PC-3 (cell line): ENCODE measurements around the gene SULT1A1. TPM values are rescaled to one million over a fixed set of nuclear protein-coding genes. Genes with fewer than 3 reads are reported as not detected.
"Not testable (repeated sequence)": the region's sequence is repeated elsewhere in the genome, so short reads cannot be mapped to it uniquely, and the experiment has no call there.

Source experiments
- ATAC-seq: fragments of 200-7000 bp; cut with Tn5 transposase; 2 replicates; pipeline ENCODE4 v1.9.1; 2020; ENCODE audit warnings: mild to moderate bottlenecking, moderate library complexity
- BruUV-seq: library from RNA; stranded (reverse); fragments of 400-500 nt; replicated peaks from 2 replicates; lab custom pipeline; 2021; lab: Mats Ljungman, UMichigan
- CTCF ChIA-PET: fragments of 300-600 bp; sonication (Branson Sonifier 250); formaldehyde crosslinking; loops from one replicate; lab custom pipeline; 2022; ENCODE audit warnings: antibody characterized with exemption; lab: Charles Lee
- POLR2A ChIA-PET: fragments of 300-600 bp; sonication (Branson Sonifier 250); formaldehyde crosslinking; loops from one replicate; lab custom pipeline; 2022; ENCODE audit warnings: antibody characterized with exemption; ENCODE audit not compliant: unreplicated experiment; lab: Charles Lee
- DNase-seq: peaks from one replicate; pipeline ENCODE4 v3.0.0-alpha.2; 2015
- H2AFZ ChIP-seq: fragments of 300-600 bp; sonication (generic); 2 replicates; pipeline ENCODE4 v1.6.0; 2016; ENCODE audit warnings: antibody characterized with exemption, low read length
- H3F3A ChIP-seq: fragments of 300-600 bp; sonication (generic); one replicate; pipeline ENCODE4 v1.6.0; 2017; ENCODE audit warnings: antibody characterized with exemption, low read length, control low read depth, mild to moderate bottlenecking; ENCODE audit not compliant: unreplicated experiment
- H3K27ac ChIP-seq: fragments of 300-600 bp; sonication (generic); 2 replicates; pipeline ENCODE4 v1.5.1; 2016; ENCODE audit warnings: mild to moderate bottlenecking, low read length
- H3K27me3 ChIP-seq: fragments of 300-600 bp; sonication (generic); 2 replicates; pipeline ENCODE4 v1.6.1; 2016; ENCODE audit warnings: low read length, mixed read lengths
- H3K36me3 ChIP-seq: fragments of 300-600 bp; sonication (generic); 2 replicates; pipeline ENCODE4 v1.6.1; 2016; ENCODE audit warnings: low read depth, mixed run types, low read length, mixed read lengths
- H3K4me1 ChIP-seq: fragments of 300-600 bp; sonication (generic); 2 replicates; pipeline ENCODE4 v1.5.1; 2016; ENCODE audit warnings: low read length; ENCODE audit not compliant: insufficient read depth
- H3K4me2 ChIP-seq: fragments of 300-600 bp; sonication (generic); 2 replicates; pipeline ENCODE4 v1.6.0; 2016; ENCODE audit warnings: low read length
- H3K4me3 ChIP-seq: fragments of 300-600 bp; sonication (generic); 2 replicates; pipeline ENCODE4 v1.5.1; 2016; ENCODE audit warnings: mild to moderate bottlenecking, low read length, mixed read lengths
- H3K79me2 ChIP-seq: fragments of 300-600 bp; sonication (generic); 2 replicates; pipeline ENCODE4 v1.6.1; 2017; ENCODE audit warnings: low read length, mixed read lengths
- H3K9ac ChIP-seq: fragments of 300-600 bp; sonication (generic); 2 replicates; pipeline ENCODE4 v1.6.0; 2016; ENCODE audit warnings: mild to moderate bottlenecking, low read length
- H3K9me2 ChIP-seq: fragments of 300-600 bp; sonication (generic); replicated peaks from 2 replicates; pipeline ENCODE4 v1.6.1; 2016; ENCODE audit warnings: mixed run types, low read length, mixed read lengths
- H3K9me3 ChIP-seq: fragments of 300-600 bp; sonication (generic); 2 replicates; pipeline ENCODE4 v1.6.1; 2016; ENCODE audit warnings: low read length, mixed read lengths
- H4K20me1 ChIP-seq: fragments of 300-600 bp; sonication (generic); 2 replicates; pipeline ENCODE4 v1.6.1; 2016; ENCODE audit warnings: low read length, mixed read lengths
- EZH2 ChIP-seq: fragments of 300-600 bp; sonication (generic); IDR thresholded peaks from one replicate; pipeline ENCODE4 v1.6.1; 2017; ENCODE audit warnings: antibody characterized with exemption, mild to moderate bottlenecking, low read length; ENCODE audit not compliant: unreplicated experiment
- EZH2phosphoT487 ChIP-seq: fragments of 300-600 bp; sonication (generic); IDR thresholded peaks from 2 replicates; pipeline ENCODE4 v1.6.1; 2018; ENCODE audit warnings: mild to moderate bottlenecking, antibody characterized with exemption, low read length, borderline replicate concordance
- intact Hi-C: fragments of 100-400 bp; cut with micrococcal nuclease; formaldehyde crosslinking; loops from 2 replicates; pipeline ENCODE4 v1.9.0; 2023
- total RNA-seq: library from RNA; depleted of rRNA; stranded (reverse); fragments of >200 nt; gene quantifications from 2 replicates; pipeline ENCODE4 v1.2.3, GENCODE V29; 2014
- TF ChIP-seq, protein P1 (sequence below): fragments of 300-600 bp; sonication (generic); conservative IDR thresholded peaks from 2 replicates; pipeline ENCODE4 v1.5.1; 2017; ENCODE audit warnings: antibody characterized with exemption, low read depth, mild to moderate bottlenecking, low read length

SULT1A1 gene
- total RNA-seq, 1 experiment from 2014 or later = 2.9 TPM

DNA sequence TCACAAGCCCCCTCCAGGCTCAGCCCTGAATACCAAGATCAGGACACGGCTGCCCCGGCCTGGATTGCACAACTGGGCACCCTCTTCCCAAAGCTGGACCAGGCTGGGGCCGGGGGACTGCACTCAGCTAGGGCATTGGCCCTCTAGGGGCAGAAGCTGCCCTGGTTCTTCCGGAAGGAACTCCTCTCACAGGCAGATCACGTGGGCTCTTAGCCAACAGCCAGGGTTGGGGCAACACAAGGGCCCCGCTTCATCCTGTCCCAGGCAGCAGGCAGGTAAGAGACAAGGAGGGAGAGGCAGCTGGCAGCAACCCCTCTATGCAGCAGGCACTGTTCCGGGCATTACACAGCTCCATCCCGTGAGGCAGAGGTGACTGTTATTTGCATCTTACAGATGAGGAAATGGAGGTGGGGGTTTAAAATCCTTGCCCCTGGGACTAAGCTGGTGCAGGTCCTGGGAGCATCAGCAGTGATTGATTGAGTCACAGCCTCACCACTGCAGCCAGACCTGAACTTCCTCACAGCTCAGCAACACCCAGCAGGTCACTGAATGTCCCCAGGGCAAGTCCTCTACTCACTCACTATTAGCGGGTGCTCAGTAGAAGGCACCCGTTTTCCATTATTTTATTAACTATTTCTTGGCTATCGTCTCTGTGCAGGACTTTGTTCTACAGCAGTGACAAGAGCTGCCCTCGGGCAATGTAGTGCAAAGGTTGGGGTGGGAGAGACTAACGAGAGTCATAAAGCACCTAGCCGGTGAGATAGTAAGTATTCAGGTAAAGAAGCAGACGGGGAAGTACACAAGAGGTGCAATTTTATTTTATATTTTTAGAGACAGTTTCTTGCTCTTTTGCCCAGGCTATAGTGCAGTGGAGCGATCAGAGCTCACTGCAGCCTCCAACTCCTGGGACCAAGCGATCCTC is 2.8 kb upstream of the SULT1A1 start:
- peak; percentile 71 for ATAC-seq
- H2AFZ ChIP-seq, BruUV-seq: not testable (repeated sequence)

DNA sequence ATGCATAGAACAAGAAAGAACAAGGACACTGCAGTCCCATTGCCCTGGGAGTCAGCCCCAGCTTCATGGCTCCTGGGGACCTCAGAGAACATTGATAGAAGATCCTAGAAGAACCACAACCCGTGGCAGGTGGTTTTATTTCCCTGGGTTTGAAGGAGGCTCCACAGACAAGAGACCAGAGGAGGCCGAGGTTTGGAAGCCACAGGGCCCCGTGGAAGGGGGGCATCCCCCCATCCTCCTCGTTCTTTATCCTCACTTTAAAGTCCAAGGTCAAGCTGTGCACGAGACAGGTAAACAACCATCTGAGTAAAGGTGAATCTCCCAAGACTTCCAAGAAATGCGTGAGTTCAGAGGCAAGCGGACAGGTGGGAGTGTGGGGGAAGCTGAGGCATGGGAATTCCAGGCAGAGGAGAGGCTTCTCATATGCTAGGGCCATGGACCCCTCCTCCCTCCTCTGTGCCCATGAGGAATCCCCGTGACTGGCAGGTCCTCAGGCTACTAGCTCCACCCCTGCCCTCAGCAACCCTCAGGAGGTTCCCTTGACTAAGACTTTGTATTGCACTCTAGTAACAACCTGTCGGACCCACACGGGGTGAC is 849 bp upstream of the SULT1A1 start:
- H3K27ac ChIP-seq = no peak overlapping the region
- no peak for DNase-seq
- no peak overlapping the region for H3K4me3 ChIP-seq
- H4K20me1 ChIP-seq = no peaks in the 10 kb centered on the region
- no TSS peak for BruUV-seq
- no peak overlapping the region for H2AFZ ChIP-seq
- H3K9me3 ChIP-seq = no peaks in the 10 kb centered on the region
- H3K79me2 ChIP-seq = no peaks in the 10 kb centered on the region
- ATAC-seq = no peak
- intact Hi-C loops = no loop called here
- H3F3A ChIP-seq = no peaks in the 10 kb centered on the region
- H3K9me2 ChIP-seq = no peaks in the 10 kb centered on the region
- H3K27me3 ChIP-seq = no peaks in the 10 kb centered on the region
- no peak overlapping the region for H3K9ac ChIP-seq
- H3K4me2 ChIP-seq = no peak overlapping the region
- POLR2A ChIA-PET = no interaction called here
- CTCF ChIA-PET = no interaction called here
- H3K4me1 ChIP-seq = no peaks in the 10 kb centered on the region
- TF ChIP-seq, protein P1, sequence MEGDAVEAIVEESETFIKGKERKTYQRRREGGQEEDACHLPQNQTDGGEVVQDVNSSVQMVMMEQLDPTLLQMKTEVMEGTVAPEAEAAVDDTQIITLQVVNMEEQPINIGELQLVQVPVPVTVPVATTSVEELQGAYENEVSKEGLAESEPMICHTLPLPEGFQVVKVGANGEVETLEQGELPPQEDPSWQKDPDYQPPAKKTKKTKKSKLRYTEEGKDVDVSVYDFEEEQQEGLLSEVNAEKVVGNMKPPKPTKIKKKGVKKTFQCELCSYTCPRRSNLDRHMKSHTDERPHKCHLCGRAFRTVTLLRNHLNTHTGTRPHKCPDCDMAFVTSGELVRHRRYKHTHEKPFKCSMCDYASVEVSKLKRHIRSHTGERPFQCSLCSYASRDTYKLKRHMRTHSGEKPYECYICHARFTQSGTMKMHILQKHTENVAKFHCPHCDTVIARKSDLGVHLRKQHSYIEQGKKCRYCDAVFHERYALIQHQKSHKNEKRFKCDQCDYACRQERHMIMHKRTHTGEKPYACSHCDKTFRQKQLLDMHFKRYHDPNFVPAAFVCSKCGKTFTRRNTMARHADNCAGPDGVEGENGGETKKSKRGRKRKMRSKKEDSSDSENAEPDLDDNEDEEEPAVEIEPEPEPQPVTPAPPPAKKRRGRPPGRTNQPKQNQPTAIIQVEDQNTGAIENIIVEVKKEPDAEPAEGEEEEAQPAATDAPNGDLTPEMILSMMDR = no peak
- TF ChIP-seq EZH2phosphoT487 = no peak
- no peak for TF ChIP-seq EZH2
- H3K36me3 ChIP-seq = no peaks in the 10 kb centered on the region

More for the DNA sequence above, 2.8 kb upstream of the SULT1A1 start:
- H4K20me1 ChIP-seq, intact Hi-C loops, H3K9me3 ChIP-seq, POLR2A ChIA-PET, H3K4me2 ChIP-seq, H3K4me1 ChIP-seq, H3K4me3 ChIP-seq, H3K9ac ChIP-seq, H3K27ac ChIP-seq, DNase-seq, H3K79me2 ChIP-seq, H3K9me2 ChIP-seq, CTCF ChIA-PET, H3K27me3 ChIP-seq, H3F3A ChIP-seq, H3K36me3 ChIP-seq: not testable (repeated sequence)

DNA sequence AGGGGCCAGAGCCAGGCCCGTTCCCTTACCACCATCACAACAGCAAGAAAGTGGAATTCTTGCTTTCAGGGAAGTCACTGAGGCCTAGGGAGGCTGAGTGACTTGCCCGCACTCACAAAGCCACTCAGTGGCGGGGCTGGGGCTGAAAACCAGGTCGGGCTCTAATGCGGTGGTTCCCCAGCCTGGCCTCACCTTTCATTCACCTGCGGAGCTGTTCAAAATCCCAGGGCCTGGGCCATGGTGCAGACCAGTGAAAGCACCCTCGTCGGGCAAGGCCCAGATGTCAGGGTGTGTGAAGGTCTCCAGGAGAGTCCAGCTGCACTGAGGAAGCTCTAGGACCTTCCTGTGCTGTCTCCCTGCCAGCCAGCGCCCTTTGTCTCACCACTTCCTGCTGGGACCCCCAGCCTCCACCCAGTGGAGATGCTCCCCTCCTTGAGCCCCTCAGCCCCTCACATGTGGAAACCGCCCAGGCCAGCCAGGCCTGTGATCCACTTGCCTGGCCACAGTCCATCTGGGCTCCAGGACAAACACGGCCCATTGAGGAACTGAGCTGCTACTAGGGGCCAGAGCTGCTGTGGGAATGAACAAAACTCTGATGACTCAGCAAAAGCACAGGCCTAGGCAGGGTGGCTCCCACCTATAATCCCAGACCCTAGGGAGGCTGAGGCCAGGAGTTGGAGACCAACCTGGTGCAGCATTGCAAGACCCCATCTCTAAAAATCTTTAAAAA is 812 bp downstream of the SULT1A1 start:
- BruUV-seq, H3K27me3 ChIP-seq, POLR2A ChIA-PET, H3K4me1 ChIP-seq, H3K9ac ChIP-seq, intact Hi-C loops, H3K9me2 ChIP-seq, H3K79me2 ChIP-seq, H4K20me1 ChIP-seq, H3K4me2 ChIP-seq, CTCF ChIA-PET, ATAC-seq, DNase-seq, H3K36me3 ChIP-seq, H2AFZ ChIP-seq, H3K9me3 ChIP-seq, H3F3A ChIP-seq, H3K4me3 ChIP-seq, H3K27ac ChIP-seq: not testable (repeated sequence)

DNA sequence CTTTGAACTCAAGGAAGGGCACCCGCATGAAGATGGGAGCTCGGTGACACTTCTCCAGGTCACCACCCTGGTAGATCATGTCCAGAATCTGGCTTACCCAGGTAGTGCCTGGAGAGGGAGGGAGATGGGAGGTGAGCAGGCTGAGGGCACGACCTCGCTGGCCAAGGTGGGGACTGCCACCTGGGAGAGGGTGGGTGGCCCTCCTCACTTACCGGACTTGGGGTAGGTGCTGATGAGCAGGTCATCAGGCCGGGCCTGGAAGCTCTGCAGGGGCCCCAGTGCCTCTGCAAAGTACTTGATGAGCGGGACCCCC is 1.4 kb downstream of the SULT1A1 start:
- intact Hi-C loops = not testable (repeated sequence)

DNA sequence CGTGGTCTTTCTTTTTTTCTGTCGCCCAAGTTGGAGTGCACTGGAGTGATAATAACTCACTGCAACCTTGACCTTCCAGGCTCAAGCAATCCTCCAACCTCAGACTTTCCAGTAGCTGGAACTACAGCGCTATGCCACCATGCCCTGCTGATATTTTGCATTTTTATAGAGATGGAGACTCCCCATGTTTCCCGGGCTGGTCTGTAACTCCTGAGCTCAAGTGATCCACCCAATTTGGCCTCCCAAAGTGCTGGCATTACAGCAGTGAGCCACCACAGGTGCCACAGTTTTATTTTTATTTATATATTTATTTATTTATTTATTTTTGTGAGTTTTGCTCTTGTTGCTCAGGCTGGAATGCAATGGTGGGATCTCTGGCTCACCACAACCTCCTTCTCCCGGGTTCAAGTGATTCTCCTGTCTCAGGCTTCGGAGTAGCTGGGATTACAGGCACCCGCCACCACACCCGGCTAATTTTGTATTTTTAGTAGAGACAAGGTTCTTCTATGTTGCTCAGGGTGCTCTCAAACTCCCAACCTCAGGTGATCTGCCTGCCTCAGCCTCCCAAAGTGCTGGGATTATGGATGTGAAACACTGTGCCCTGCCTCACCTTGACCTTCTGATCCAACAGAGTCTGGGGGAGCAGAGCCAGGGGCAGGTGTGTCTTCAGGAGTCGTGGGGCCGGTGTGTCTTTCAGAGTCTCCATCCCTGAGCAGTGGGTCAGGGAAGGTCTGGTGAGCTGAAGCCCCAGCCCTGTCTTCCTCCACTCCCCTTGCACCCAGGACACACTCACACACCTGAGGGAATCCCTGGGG is 2.0 kb downstream of the SULT1A1 start:
- H3K4me2 ChIP-seq, ATAC-seq, intact Hi-C loops, H4K20me1 ChIP-seq, H3K9me2 ChIP-seq, H3K4me1 ChIP-seq, H3K4me3 ChIP-seq, CTCF ChIA-PET, H3K9ac ChIP-seq, H2AFZ ChIP-seq, BruUV-seq, H3F3A ChIP-seq, H3K9me3 ChIP-seq, H3K27me3 ChIP-seq, DNase-seq, H3K27ac ChIP-seq, H3K79me2 ChIP-seq, H3K36me3 ChIP-seq, POLR2A ChIA-PET: not testable (repeated sequence)

More for the DNA sequence above, 1.4 kb downstream of the SULT1A1 start:
- ATAC-seq, CTCF ChIA-PET, H4K20me1 ChIP-seq, H3K27ac ChIP-seq, POLR2A ChIA-PET, H3K27me3 ChIP-seq, H3F3A ChIP-seq, H3K4me2 ChIP-seq, H3K4me3 ChIP-seq, H3K9me2 ChIP-seq, H3K9ac ChIP-seq, H2AFZ ChIP-seq, DNase-seq, BruUV-seq, H3K9me3 ChIP-seq, H3K79me2 ChIP-seq, H3K36me3 ChIP-seq, H3K4me1 ChIP-seq: not testable (repeated sequence)
